GM13976 (cell line): ENCODE measurements around the gene FN1.

Source experiments
- DNase-seq: peaks from one replicate; pipeline ENCODE4 v3.0.0; 2012; ENCODE audit warnings: low spot score
- in situ Hi-C: fragments of 300-500 bp; cut with MboI; formaldehyde crosslinking; loops from one replicate; pipeline ENCODE4 v1.12.0; 2022; ENCODE audit warnings: low sequenced_read_pairs, mixed read lengths, inconsistent platforms; ENCODE audit not compliant: unreplicated experiment
- TF ChIP-seq, protein P1 (sequence below): IDR thresholded peaks from 2 replicates; pipeline ENCODE4 v1.5.1; 2012; ENCODE audit warnings: borderline replicate concordance, mild to moderate bottlenecking; ENCODE audit not compliant: insufficient read depth; ENCODE audit errors: extremely low read depth, missing control alignments, control extremely low read depth

Gene FN1

GRCh38 chr2:215418064-215418963, 17.6 kb downstream of the FN1 start:
- TF ChIP-seq, protein P1, sequence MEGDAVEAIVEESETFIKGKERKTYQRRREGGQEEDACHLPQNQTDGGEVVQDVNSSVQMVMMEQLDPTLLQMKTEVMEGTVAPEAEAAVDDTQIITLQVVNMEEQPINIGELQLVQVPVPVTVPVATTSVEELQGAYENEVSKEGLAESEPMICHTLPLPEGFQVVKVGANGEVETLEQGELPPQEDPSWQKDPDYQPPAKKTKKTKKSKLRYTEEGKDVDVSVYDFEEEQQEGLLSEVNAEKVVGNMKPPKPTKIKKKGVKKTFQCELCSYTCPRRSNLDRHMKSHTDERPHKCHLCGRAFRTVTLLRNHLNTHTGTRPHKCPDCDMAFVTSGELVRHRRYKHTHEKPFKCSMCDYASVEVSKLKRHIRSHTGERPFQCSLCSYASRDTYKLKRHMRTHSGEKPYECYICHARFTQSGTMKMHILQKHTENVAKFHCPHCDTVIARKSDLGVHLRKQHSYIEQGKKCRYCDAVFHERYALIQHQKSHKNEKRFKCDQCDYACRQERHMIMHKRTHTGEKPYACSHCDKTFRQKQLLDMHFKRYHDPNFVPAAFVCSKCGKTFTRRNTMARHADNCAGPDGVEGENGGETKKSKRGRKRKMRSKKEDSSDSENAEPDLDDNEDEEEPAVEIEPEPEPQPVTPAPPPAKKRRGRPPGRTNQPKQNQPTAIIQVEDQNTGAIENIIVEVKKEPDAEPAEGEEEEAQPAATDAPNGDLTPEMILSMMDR = no peak
- DNase-seq = no peak
- in situ Hi-C loops = no loop called here

DNA sequence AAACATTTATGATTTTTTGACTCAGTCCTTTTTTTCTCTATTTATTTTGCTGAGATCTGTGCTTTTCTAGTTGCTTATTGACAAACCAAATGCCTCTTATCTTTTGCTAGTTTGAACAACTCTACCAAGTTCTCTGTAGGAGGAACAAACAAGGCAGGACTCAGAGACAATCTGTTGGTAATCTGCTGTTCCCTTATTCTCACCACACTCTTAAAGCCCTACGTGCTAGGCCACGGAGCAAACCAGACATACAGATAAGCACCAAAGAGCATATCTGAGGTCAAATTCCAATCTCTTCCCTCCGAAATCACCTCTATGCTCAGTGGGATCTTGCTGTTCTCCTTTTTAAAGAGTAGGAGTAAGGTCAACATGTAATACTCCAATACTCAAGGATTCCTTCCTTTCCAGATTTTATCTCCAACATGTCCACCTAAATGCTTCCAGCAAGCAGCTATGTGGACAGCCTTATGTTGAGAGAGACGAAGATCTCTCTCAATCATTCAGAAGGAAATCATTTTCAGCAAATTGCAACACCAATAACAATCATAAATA, 18.4 kb downstream of the FN1 start:
- DNase-seq = no peak
- in situ Hi-C loops = no loop called here
- TF ChIP-seq, protein P1 = no peak

DNA sequence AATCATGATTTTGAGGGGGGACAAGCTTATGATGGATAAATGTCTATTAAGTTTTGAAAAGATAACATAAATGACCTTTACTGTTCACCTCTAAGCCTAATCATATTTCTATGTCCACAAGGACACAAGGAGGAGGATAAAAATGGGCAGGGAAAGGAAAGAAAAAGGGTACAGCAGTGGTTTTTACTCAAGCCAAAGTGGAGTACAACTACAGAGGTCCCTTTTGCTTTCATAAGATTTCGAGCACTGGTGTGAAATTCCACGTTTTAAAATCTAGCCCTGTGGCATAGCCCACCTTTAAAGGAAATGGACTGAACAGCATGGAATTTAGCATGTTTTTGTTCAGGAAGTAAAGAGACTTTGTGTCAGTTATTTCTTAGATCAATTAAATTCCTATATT, 19.2 kb downstream of the FN1 start:
- TF ChIP-seq, protein P1 = no peak
- in situ Hi-C loops = no loop called here
- DNase-seq = no peak

DNA sequence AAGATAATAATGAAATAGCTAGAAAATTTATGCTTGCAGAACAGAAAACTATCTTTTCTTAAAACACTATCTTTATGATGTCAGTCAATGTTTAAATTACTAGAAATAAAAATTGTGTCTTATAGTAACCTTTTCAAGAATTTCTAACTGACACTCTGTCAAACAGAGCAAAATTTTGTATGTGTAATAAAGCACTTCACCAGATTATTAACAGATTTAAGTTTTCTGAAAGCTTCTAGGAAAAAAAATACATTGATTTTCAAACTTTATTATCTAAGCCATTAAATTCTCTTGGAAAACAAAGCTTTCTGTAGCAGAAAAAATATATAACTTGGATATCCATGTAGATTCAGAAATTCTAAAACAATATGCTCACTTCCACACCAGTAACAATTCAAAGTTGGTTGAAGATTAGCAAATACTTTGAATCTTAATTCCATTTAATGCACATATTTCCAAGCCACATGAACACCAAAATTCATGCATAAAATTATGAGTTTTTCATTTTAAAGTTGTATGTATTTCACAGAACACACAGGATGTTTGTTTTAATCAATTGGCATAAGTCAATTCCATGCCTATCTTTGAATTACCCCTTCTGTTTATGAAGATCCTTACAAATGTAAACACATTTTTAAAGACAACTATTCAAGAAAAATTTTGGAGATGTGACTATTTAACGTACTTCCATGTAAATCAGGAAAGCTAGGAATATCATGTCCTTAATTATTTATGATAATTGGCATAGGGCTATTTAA, 19.9 kb downstream of the FN1 start:
- TF ChIP-seq, protein P1 = no peak
- in situ Hi-C loops = no loop called here
- no peak for DNase-seq

DNA sequence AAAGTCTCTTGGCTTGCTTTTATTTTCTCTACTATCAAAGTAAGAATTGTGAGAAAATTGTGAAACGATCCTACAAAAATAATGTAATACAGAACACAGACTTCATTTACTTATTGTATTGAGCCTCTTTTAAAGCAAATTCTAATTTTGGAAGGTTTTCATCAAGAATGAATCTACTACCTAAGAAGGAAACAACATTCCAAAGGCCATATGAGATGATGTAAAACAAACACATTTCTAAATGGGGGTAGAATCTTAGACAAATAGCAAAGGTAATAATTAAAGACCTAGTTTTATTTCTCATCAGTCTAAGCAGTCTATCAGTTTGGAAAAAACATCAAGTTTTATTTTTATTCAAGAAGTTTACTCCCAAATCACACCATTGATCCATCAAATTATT, 20.6 kb downstream of the FN1 start:
- TF ChIP-seq, protein P1 = no peak
- in situ Hi-C loops = no loop called here
- DNase-seq = no peak

DNA sequence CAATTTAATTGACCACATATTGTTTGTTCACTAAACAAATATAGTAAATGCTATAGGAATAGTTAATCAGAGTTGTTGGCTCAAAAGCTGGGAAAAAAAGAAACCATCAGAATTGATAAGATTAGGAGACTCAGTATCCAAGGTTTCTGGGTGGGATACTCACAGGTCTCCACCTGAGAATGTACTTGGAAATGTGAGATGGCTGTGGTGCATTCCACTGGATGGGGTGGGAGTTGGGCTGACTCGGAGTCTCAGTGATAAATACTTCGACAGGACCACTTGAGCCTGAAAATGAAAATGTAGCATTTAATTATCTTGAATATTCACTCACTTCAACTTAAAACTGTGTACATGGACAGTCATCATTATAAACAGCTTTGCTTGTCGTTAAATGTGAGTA, 21.2 kb downstream of the FN1 start:
- in situ Hi-C loops = no loop called here
- TF ChIP-seq, protein P1 = no peak
- DNase-seq = no peak
